Measurements from ENCODE around the gene PACSIN2. TPM values are rescaled to one million over a fixed set of nuclear protein-coding genes. Genes with fewer than 3 reads are reported as not detected.

The PACSIN2 gene
- total and polyA plus RNA-seq, 10 of the 15 experiments (the other 5 are each of a cell fraction or from before 2014, with no cell fraction given), result 0.93 to 78.7 (median 46.8) TPM

DNA sequence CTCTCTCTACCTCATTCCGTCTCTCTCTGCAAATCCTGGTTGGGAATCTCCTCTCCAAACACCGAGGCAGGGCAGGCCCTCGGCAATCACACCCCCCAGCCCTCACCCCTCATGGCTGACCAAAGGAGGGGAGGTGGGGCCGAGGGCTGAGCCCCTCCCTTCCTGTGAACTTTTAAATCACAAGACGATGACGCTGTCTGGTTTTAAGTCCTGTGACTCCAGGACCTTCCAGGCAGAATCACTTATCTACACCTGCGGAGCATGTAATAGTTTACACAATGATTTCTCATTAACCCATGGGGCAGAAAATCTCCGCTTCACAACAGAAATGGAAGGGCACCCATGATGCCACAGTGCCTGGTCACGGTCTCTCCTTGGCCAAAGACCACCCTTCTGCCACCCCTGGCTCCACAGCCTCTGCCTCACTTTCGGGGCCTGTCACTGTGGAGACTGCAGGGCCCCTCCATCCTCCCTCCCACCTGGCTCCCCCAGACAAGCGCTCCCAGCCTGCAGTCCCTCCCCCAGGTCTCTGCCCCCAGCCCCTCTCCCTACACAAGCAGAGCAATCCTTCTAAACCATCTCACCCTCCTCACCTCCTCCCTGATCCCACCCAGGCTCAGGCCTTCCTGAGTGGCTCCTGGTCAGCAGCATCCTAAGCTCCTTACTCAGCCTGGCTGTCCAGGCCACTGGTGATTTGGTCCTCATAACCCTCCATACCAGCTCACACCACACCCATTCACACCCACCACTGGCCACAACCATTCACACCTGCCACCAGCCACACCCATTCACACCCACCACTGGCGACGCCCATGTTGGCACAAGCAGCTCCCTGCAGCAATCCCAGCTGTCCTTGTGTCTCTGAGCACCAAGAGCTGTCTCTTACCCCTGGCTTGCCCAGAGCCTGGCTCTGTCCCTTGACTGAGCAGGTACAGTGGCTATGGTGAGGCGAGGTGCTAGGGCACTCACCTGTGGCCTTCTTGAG, 127.1 kb downstream of the PACSIN2 start:
- no peak overlapping the region for H2AFZ ChIP-seq (ENCODE audit: control insufficient read depth, low read depth, low read length)
- no peak for FAIRE-seq
- H3K79me2 ChIP-seq (ENCODE audit: control insufficient read depth, insufficient read depth, low read length), result peaks cover 23% of the 10 kb centered on the region
- DNase-seq (ENCODE audit: low read depth, low spot score), result no peak
- no peak for TF ChIP-seq ESRRA (IDR thresholded peaks at IDR 0.05; ENCODE audit: low read length)
- no peak for TF ChIP-seq SUPT20H (IDR thresholded peaks at IDR 0.05; ENCODE audit: borderline replicate concordance, control insufficient read depth, low read depth, low read length)
- no peak for TF ChIP-seq EZH2 (IDR thresholded peaks at IDR 0.05; ENCODE audit: borderline replicate concordance, control insufficient read depth, low read depth, low read length)
- intact Hi-C loops (cut with micrococcal nuclease; ENCODE audit: unreplicated experiment), result loop anchor here (2.0 kb wide), 1 partner anchor 45 kb away; no protein-coding TSS in a partner anchor
- H3K27me3 ChIP-seq (replicated peaks in 1 of 2; ENCODE audit: control insufficient read depth in 2 of 2, insufficient read depth in 2 of 2, low read length in 1 of 2), result no peaks in the 10 kb centered on the region
- H4K20me1 ChIP-seq (ENCODE audit: control insufficient read depth, insufficient read depth), result no peaks in the 10 kb centered on the region
- SMC1A ChIA-PET (ENCODE audit: uncharacterized antibody, unreplicated experiment), result interaction anchor here (0.8 to 3.5 kb wide), 4 partner anchors 10 to 46 kb away, joined by 3 to 18 read pairs (median 10); no protein-coding TSS in a partner anchor
- no peak overlapping the region for H3K4me2 ChIP-seq (ENCODE audit: control insufficient read depth, insufficient read depth)
- WGBS (ENCODE audit: insufficient coverage, insufficient replicate concordance, low lambda C conversion rate, missing lambda C conversion rate), result 87% methylated on average over 14 of the region's 14 CpGs
- ATAC-seq, result no peak
- H3K4me3 ChIP-seq, result no peak overlapping the region
- TSS peak; percentile 31 for BruUV-seq (replicated peaks)
- in situ Hi-C loops (cut with MboI), result no loop called here
- peaks cover 45% of the 10 kb centered on the region for H3K4me1 ChIP-seq (ENCODE audit: control insufficient read depth, insufficient read depth, low read length)
- no peak overlapping the region for H3K9ac ChIP-seq (ENCODE audit: control insufficient read depth, insufficient read depth, low read length)
- H3K27ac ChIP-seq (ENCODE audit: control insufficient read depth, insufficient read depth), result no peak overlapping the region
- peaks cover 28 to 30% of the 10 kb centered on the region in 2 experiments for H3K36me3 ChIP-seq (ENCODE audit: control insufficient read depth in 2 of 2, insufficient read depth in 2 of 2, low read length in 1 of 2)
- POLR2A ChIA-PET, result interaction anchor here (0.5 to 1.2 kb wide), 2 partner anchors 33 to 41 kb away, joined by 3 to 4 read pairs; no protein-coding TSS in a partner anchor
- CTCF ChIA-PET, result interaction anchor here (0.8 kb wide), 1 partner anchor 135 kb away, joined by 3 read pairs; no protein-coding TSS in a partner anchor
- H3K9me3 ChIP-seq (replicated peaks; ENCODE audit: control insufficient read depth, insufficient read depth, low read length), result no peaks in the 10 kb centered on the region
- RAD21 ChIA-PET (ENCODE audit: unreplicated experiment), result interaction anchor here (0.6 to 1.5 kb wide), 2 partner anchors 20 to 44 kb away, joined by 3 to 6 read pairs; no protein-coding TSS in a partner anchor

DNA sequence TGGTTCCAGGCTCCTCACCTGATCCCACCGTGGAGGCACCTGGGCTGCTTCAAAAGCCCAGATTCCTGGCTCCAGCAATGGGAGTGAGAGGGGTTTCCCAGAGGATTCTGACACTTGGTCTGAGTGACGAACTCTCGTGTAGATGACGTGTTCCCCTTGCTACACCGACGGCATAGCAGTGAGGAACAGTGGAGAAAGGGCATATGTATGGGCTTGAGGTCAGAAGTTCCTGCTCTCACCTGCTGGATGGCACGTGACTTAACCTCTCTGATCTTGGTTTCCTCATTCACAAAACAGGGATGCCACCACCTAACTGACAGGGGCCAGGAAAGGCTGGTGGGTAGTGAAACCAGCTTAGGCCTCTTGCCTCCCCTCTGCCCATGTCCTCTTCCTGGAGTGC, 127.8 kb downstream of the PACSIN2 start:
- in situ Hi-C loops (cut with MboI), result no loop called here
- H2AFZ ChIP-seq (ENCODE audit: control insufficient read depth, low read depth, low read length), result no peak overlapping the region
- BruUV-seq (replicated peaks), result no TSS peak
- intact Hi-C loops (cut with micrococcal nuclease; ENCODE audit: unreplicated experiment), result no loop called here
- ChIA-PET CTCF (no interaction called here), POLR2A (no interaction called here), SMC1A (ENCODE audit: uncharacterized antibody, unreplicated experiment) (no interaction called here), RAD21 (ENCODE audit: unreplicated experiment) (no interaction called here)
- H3K79me2 ChIP-seq (ENCODE audit: control insufficient read depth, insufficient read depth, low read length), result peaks cover 17% of the 10 kb centered on the region
- peaks cover 30 to 37% of the 10 kb centered on the region in 2 experiments for H3K36me3 ChIP-seq (ENCODE audit: control insufficient read depth in 2 of 2, insufficient read depth in 2 of 2, low read length in 1 of 2)
- no peak overlapping the region for H3K27ac ChIP-seq (ENCODE audit: control insufficient read depth, insufficient read depth)
- no peak overlapping the region for H3K4me3 ChIP-seq
- H3K27me3 ChIP-seq (replicated peaks in 1 of 2; ENCODE audit: control insufficient read depth in 2 of 2, insufficient read depth in 2 of 2, low read length in 1 of 2), result no peaks in the 10 kb centered on the region
- no peak for TF ChIP-seq NR2F1 (conservative IDR thresholded peaks at IDR 0.05)
- TF ChIP-seq SP1 (IDR thresholded peaks at IDR 0.05; ENCODE audit: low read depth, low read length), result no peak
- TF ChIP-seq PML (IDR thresholded peaks at IDR 0.05; ENCODE audit: low read length), result no peak
- TF ChIP-seq MYB (IDR thresholded peaks at IDR 0.05; ENCODE audit: borderline replicate concordance, low read depth, low read length), result no peak
- TF ChIP-seq PAX5 (IDR thresholded peaks at IDR 0.05; ENCODE audit: borderline replicate concordance, low read depth, low read length), result no peak
- no peak for TF ChIP-seq ZNF24 (IDR thresholded peaks at IDR 0.05)
- H3K9me3 ChIP-seq (replicated peaks; ENCODE audit: control insufficient read depth, insufficient read depth, low read length), result no peaks in the 10 kb centered on the region
- ATAC-seq, result no peak
- no peak overlapping the region for H3K9ac ChIP-seq (ENCODE audit: control insufficient read depth, insufficient read depth, low read length)
- WGBS (ENCODE audit: insufficient coverage, insufficient replicate concordance, low lambda C conversion rate, missing lambda C conversion rate), result 91% methylated on average over 7 of the region's 7 CpGs
- H4K20me1 ChIP-seq (ENCODE audit: control insufficient read depth, insufficient read depth), result no peaks in the 10 kb centered on the region
- FAIRE-seq, result no peak
- no peak overlapping the region for H3K4me2 ChIP-seq (ENCODE audit: control insufficient read depth, insufficient read depth)
- no peak for DNase-seq (ENCODE audit: low read depth, low spot score)
- peaks cover 38% of the 10 kb centered on the region for H3K4me1 ChIP-seq (ENCODE audit: control insufficient read depth, insufficient read depth, low read length)

All from GM12878 (cell line).